ENCODE measurements around the gene SOX6. TPM values are rescaled to one million over a fixed set of nuclear protein-coding genes. Genes with fewer than 3 reads are reported as not detected.

Gene SOX6
- total RNA-seq, 2 experiments from 2014 or later = 0.13 TPM; not detected in 1

- DNase-seq (ENCODE audit: low spot score) = no peak
- intact Hi-C loops (cut with micrococcal nuclease; ENCODE audit: unreplicated experiment) = no loop called here
- Histone ChIP-seq H3K4me1 (ENCODE audit: insufficient read depth, low read length, poor library complexity, severe bottlenecking) (no peaks in the 10 kb centered on the region), H3K36me3 (ENCODE audit: insufficient read depth, low read length) (no peaks in the 10 kb centered on the region), H2AFZ (ENCODE audit: low read length) (no peak overlapping the region), H3K9me2 (ENCODE audit: insufficient read depth, low read length) (no peaks in the 10 kb centered on the region), H3K4me2 (ENCODE audit: low read length) (no peak overlapping the region), H3K79me2 (ENCODE audit: insufficient read depth, low read depth, low read length) (no peaks in the 10 kb centered on the region), H3K27ac (ENCODE audit: low read depth, low read length, poor library complexity, severe bottlenecking) (no peak overlapping the region), H4K20me1 (ENCODE audit: insufficient read depth, low read length) (no peaks in the 10 kb centered on the region), H3K4me3 (ENCODE audit: low read depth, low read length, poor library complexity, severe bottlenecking) (no peak overlapping the region), H3K9me3 (ENCODE audit: low read length) (no peaks in the 10 kb centered on the region)
- BruUV-seq (replicated peaks) = no TSS peak
- no peak for TF ChIP-seq EZH2phosphoT487 (IDR thresholded peaks at IDR 0.05; ENCODE audit: borderline replicate concordance, low read depth, low read length)
- TF ChIP-seq CTCF (conservative IDR thresholded peaks at IDR 0.05; ENCODE audit: low read length) = no peak
- CTCF ChIA-PET (ENCODE audit: unreplicated experiment) = no interaction called here
- POLR2A ChIA-PET = interaction anchor here (0.6 kb wide), 2 partner anchors 64 to 409 kb away, joined by 3 read pairs; no protein-coding TSS in a partner anchor
Measured at GRCh38 chr11:16341853-16342252, 14.5 kb downstream of the SOX6 start.

GRCh38 chr11:16338393-16338792 lies 18.0 kb downstream of the SOX6 start:
- Histone ChIP-seq H4K20me1 (ENCODE audit: insufficient read depth, low read length) (no peaks in the 10 kb centered on the region), H3K79me2 (ENCODE audit: insufficient read depth, low read depth, low read length) (no peaks in the 10 kb centered on the region), H3K4me3 (ENCODE audit: low read depth, low read length, poor library complexity, severe bottlenecking) (no peak overlapping the region), H3K27ac (ENCODE audit: low read depth, low read length, poor library complexity, severe bottlenecking) (no peak overlapping the region), H3K4me2 (ENCODE audit: low read length) (no peak overlapping the region), H2AFZ (ENCODE audit: low read length) (no peak overlapping the region), H3K36me3 (ENCODE audit: insufficient read depth, low read length) (no peaks in the 10 kb centered on the region), H3K9me3 (ENCODE audit: low read length) (no peaks in the 10 kb centered on the region), H3K4me1 (ENCODE audit: insufficient read depth, low read length, poor library complexity, severe bottlenecking) (no peaks in the 10 kb centered on the region), H3K9me2 (ENCODE audit: insufficient read depth, low read length) (no peaks in the 10 kb centered on the region)
- BruUV-seq (replicated peaks) = no TSS peak
- CTCF ChIA-PET (ENCODE audit: unreplicated experiment) = no interaction called here
- intact Hi-C loops (cut with micrococcal nuclease; ENCODE audit: unreplicated experiment) = no loop called here
- no peak for DNase-seq (ENCODE audit: low spot score)
- TF ChIP-seq CTCF (conservative IDR thresholded peaks at IDR 0.05; ENCODE audit: low read length) = no peak
- no peak for TF ChIP-seq EZH2phosphoT487 (IDR thresholded peaks at IDR 0.05; ENCODE audit: borderline replicate concordance, low read depth, low read length)
- POLR2A ChIA-PET = no interaction called here

GRCh38 chr11:16337421-16338213 lies 18.7 kb downstream of the SOX6 start:
- Histone ChIP-seq H3K4me3 (ENCODE audit: low read depth, low read length, poor library complexity, severe bottlenecking) (no peak overlapping the region), H2AFZ (ENCODE audit: low read length) (no peak overlapping the region), H3K79me2 (ENCODE audit: insufficient read depth, low read depth, low read length) (no peaks in the 10 kb centered on the region), H3K4me2 (ENCODE audit: low read length) (no peak overlapping the region), H3K9me2 (ENCODE audit: insufficient read depth, low read length) (no peaks in the 10 kb centered on the region), H3K27ac (ENCODE audit: low read depth, low read length, poor library complexity, severe bottlenecking) (no peak overlapping the region), H4K20me1 (ENCODE audit: insufficient read depth, low read length) (no peaks in the 10 kb centered on the region), H3K36me3 (ENCODE audit: insufficient read depth, low read length) (no peaks in the 10 kb centered on the region), H3K9me3 (ENCODE audit: low read length) (no peaks in the 10 kb centered on the region), H3K4me1 (ENCODE audit: insufficient read depth, low read length, poor library complexity, severe bottlenecking) (no peaks in the 10 kb centered on the region)
- POLR2A ChIA-PET = no interaction called here
- intact Hi-C loops (cut with micrococcal nuclease; ENCODE audit: unreplicated experiment) = no loop called here
- BruUV-seq (replicated peaks) = no TSS peak
- CTCF ChIA-PET (ENCODE audit: unreplicated experiment) = no interaction called here
- no peak for TF ChIP-seq CTCF (conservative IDR thresholded peaks at IDR 0.05; ENCODE audit: low read length)
- TF ChIP-seq EZH2phosphoT487 (IDR thresholded peaks at IDR 0.05; ENCODE audit: borderline replicate concordance, low read depth, low read length) = no peak
- DNase-seq (ENCODE audit: low spot score) = no peak

Data from OCI-LY7 (cell line).